ENCODE data around the gene GTPBP3.
"Not testable (repeated sequence)": the region's sequence is repeated elsewhere in the genome, so short reads cannot be mapped to it uniquely, and the experiment has no call there.

The GTPBP3 gene, protein sequence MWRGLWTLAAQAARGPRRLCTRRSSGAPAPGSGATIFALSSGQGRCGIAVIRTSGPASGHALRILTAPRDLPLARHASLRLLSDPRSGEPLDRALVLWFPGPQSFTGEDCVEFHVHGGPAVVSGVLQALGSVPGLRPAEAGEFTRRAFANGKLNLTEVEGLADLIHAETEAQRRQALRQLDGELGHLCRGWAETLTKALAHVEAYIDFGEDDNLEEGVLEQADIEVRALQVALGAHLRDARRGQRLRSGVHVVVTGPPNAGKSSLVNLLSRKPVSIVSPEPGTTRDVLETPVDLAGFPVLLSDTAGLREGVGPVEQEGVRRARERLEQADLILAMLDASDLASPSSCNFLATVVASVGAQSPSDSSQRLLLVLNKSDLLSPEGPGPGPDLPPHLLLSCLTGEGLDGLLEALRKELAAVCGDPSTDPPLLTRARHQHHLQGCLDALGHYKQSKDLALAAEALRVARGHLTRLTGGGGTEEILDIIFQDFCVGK

DNA sequence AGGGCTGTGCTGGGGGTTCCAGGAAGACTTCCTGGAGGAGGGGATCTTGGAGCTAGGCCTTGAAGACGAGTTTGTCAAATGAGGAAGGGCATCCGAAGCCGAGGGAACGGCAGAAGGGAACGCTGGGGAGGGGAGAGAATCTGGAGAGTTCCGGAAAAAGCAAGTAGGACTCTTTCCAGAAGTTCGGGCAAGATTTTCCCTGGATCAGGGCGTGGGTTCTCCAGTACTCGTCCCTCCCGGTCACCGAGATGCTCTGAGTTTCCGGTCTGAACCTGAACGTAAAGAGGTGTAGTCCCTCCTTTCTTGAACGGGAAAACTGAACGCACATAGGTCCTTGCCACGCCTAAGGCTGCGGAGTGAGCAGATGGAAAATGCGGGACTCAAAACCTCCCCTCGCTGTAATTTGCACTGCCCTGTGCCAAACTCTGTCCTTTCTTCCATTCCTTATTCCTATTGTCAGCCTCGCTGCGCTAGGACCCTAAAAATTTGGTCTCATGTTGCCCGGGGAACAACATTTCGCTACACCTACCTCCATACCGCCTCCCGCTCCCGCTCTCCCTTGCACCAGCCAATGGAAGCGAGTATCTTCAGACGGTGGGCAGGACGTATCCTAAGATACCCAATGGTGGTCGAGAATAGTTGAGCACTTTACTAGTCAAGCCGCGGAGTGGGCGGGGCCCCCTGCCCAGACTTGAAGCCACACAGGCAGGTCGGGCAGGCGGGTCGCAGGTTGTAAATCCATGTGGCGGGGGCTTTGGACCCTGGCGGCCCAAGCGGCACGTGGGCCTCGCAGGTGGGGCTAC is at the start of gene GTPBP3:
GTPBP3 (plus strand) TSS at position 682 of the 803 bp plus-strand sequence; CDS start at position 741, 59 bp downstream.
- peak within 1 kb of the TSS; percentile 92 for H3K4me3 ChIP-seq (ENCODE audit: low read depth, low read length)
- TF ChIP-seq, protein P1, sequence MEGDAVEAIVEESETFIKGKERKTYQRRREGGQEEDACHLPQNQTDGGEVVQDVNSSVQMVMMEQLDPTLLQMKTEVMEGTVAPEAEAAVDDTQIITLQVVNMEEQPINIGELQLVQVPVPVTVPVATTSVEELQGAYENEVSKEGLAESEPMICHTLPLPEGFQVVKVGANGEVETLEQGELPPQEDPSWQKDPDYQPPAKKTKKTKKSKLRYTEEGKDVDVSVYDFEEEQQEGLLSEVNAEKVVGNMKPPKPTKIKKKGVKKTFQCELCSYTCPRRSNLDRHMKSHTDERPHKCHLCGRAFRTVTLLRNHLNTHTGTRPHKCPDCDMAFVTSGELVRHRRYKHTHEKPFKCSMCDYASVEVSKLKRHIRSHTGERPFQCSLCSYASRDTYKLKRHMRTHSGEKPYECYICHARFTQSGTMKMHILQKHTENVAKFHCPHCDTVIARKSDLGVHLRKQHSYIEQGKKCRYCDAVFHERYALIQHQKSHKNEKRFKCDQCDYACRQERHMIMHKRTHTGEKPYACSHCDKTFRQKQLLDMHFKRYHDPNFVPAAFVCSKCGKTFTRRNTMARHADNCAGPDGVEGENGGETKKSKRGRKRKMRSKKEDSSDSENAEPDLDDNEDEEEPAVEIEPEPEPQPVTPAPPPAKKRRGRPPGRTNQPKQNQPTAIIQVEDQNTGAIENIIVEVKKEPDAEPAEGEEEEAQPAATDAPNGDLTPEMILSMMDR (IDR thresholded peaks at IDR 0.05; ENCODE audit: low read depth, low read length): no peak

DNA sequence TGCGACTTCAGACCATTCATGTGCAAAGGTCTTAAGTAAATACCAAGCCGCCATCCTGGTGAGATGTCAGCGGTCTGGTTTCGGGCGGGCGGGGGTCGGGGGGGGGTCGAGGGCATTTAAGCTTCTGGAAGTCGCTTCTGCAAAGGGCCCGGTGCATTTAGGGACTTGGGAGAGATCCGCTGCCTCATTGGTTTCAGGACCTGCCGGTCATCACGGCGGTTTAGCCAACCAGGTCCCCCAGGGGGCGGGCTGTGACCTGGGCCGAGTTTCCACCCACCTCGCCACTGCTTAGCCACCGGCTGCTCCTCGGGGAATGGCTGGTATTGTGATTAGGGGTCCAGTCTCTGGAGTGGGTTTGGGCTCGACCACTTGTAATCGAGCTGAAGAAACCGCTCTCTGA is 47.9 kb upstream of the GTPBP3 start:
- TF ChIP-seq, protein P1 (IDR thresholded peaks at IDR 0.05; ENCODE audit: low read depth, low read length): no peak

DNA sequence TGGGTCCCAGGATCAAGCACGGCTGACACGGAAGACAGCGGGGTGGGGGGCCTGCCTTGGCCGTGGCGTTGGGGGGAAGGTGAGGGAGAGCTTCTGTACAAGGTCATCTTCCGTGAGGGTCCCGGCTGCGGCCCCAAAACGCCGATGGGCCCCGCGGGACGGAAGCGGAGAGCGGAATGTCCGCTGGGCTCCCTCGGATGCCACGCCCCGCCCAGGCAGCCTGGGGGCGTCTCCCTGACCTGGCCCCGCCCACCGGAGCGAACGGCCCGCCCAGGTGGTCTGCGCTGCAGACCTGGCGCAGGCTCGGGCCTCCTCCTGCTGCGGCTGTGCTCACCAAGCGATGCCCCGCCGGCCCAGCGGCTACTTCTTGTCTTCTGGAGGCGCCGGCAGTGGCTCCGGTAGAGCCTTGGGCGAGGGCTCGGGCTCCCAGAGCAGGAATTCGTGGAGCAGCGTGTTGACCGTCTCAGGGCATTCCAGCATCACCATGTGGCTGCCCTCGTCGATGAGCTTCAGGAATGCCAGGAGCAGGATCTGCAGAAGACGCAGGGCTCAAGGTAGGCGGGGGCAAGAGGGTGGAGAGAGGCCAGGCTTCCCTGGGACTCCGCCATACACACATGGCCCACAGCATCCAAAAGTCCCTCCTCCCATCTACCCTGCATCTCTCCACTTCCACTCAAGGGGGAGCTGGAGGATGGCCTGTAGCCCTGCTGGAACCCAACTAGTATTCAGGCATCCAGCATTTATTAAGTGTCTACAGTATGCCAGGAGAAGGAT is 44.9 kb upstream of the GTPBP3 start:
- H3K4me3 ChIP-seq (ENCODE audit: low read depth, low read length): peak overlapping the region; percentile 56
- TF ChIP-seq, protein P1 (IDR thresholded peaks at IDR 0.05; ENCODE audit: low read depth, low read length): peak; percentile 78

More for the DNA sequence above, 47.9 kb upstream of the GTPBP3 start:
- no peak overlapping the region for H3K4me3 ChIP-seq (ENCODE audit: low read depth, low read length)

DNA sequence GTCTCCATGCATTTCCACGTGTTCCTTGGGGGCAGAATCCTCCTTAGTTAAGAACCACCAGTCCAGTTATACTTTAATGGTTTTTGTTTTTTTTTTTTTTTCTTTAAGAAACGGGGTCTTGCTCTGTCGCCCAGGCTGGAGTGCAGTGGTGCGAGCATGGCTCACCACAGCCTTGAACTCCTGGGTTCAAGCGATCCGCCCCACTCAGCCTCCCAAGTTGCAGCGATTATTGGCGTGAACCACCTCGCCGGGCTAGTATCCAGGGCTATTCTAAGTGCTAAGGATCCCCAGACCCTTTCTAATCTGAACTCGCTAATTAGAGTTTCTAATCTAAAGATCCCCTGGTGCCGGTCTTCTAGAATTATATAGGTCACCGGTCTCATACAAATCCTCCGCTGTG is 43.7 kb upstream of the GTPBP3 start:
- H3K4me3 ChIP-seq (ENCODE audit: low read depth, low read length): no peak overlapping the region
- TF ChIP-seq, protein P1 (IDR thresholded peaks at IDR 0.05; ENCODE audit: low read depth, low read length): no peak

DNA sequence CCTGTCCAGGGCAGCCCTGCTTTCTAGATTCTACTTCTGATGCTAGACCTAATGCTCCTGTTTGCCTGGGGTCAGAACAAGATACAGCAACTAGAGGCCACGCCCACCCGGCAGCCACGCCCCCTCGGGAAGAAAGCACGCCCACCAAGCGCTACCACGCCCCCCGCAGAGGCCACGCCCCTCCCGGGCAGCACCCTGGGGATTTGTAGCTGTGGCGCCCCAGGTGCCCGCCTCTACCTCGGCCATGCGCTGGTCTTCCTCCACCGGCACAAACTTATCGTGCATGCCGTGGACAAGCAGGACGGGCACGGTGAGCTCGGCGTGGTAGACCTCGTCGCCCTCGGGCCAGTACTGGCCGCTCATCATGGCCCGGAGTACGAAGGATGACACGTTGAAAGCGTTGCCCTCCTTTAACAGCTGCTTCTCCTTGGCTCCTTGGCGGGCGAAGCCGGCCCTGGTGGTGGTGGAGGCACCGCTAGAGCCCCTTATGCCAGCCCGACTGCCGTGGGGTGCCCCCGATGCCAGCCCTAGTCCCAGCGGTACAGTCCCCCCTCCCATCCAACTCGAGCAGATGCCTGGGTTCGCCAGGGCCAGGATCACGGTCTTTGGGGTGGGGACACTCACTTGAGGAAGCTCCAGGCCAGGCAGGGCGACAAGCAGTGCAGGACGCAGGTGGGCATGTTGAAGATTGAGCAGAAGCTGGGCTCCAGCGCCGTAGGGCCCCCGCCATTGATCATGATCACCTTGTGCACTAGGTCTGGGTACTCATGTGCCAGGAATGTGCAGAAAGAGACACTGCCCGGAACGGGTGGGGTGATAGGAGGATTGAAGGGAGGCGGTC is 43.1 kb upstream of the GTPBP3 start:
- TF ChIP-seq, protein P1 (IDR thresholded peaks at IDR 0.05; ENCODE audit: low read depth, low read length): no peak
- H3K4me3 ChIP-seq (ENCODE audit: low read depth, low read length): no peak overlapping the region

DNA sequence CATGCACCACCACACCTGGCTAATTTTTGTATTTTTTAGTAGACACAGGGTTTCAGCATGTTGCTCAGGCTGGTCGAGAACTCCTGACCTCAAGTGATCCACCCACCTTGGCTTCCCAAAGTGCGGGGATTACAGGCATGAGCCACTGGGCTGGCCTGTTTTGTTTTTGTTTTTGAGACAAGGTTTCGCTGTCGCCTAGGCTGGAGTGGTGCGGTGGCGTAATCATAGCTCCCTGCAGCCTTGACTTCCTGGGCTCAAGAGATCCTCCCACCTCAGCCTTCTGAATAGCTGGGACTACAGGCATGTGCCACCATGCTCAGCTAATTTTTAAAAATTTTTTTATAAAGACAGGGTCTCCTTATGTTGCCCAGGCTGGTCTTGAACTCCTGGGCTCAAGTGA is 41.8 kb upstream of the GTPBP3 start:
- H3K4me3 ChIP-seq (ENCODE audit: low read depth, low read length): not testable (repeated sequence)

Data from WI38 (cell line).